Kidney (tissue), 14 donors: ENCODE data around the gene NFYC. TPM values are rescaled to one million over a fixed set of nuclear protein-coding genes. Genes with fewer than 3 reads are reported as not detected.

ENCODE experiments used
- DNase-seq, 5 donors: peaks; one replicate each; pipeline ENCODE4 v3.0.0-alpha.2; 2013 to 2020
- FAIRE-seq: peaks from 2 replicates; lab custom pipeline; 2012; peaks lifted over from hg19 to GRCh38; lab: Jason Lieb, UNC
- H3K27ac ChIP-seq, 2 donors: one replicate each; pipeline ENCODE4 v1.7.0; 2013; ENCODE audit warnings: low read depth in 2 of 2, low read length in 2 of 2, inconsistent platforms in 1 of 2
- H3K27me3 ChIP-seq: one replicate; pipeline ENCODE4 v1.7.1; 2013; ENCODE audit warnings: low read length, inconsistent platforms; ENCODE audit not compliant: control insufficient read depth, insufficient read depth
- H3K36me3 ChIP-seq, 3 donors: one replicate each; pipeline versions ENCODE4 v1.7.0 to v1.7.1; 2013; ENCODE audit warnings: low read length in 3 of 3, control low read depth in 1 of 3, inconsistent platforms in 1 of 3; ENCODE audit not compliant: insufficient read depth in 3 of 3, control insufficient read depth in 2 of 3
- H3K4me1 ChIP-seq, 3 donors: one replicate each; pipeline versions ENCODE4 v1.7.0 to v1.7.1; 2013; ENCODE audit warnings: low read length in 3 of 3, inconsistent platforms in 1 of 3, low read depth in 1 of 3; ENCODE audit not compliant: control insufficient read depth in 2 of 3, insufficient read depth in 2 of 3
- H3K4me3 ChIP-seq, 3 donors: one replicate each; pipeline versions ENCODE4 v1.7.0 to v1.8.1; 2013; ENCODE audit warnings: low read length in 3 of 3, control low read depth in 1 of 3, inconsistent platforms in 1 of 3
- H3K9ac ChIP-seq, 3 donors: one replicate each; pipeline versions ENCODE4 v1.7.0 to v1.7.1; 2013; ENCODE audit warnings: low read length in 3 of 3, control low read depth in 1 of 3, inconsistent platforms in 1 of 3
- H3K9me3 ChIP-seq, 3 donors: one replicate each; pipeline versions ENCODE4 v1.7.0 to v1.7.1; 2013; ENCODE audit warnings: low read length in 3 of 3, control low read depth in 1 of 3, inconsistent platforms in 1 of 3; ENCODE audit not compliant: control insufficient read depth in 2 of 3, insufficient read depth in 1 of 3
- intact Hi-C: fragments of 100-400 bp; cut with DNase I; formaldehyde crosslinking; loops from one replicate; pipeline ENCODE4 v1.11.1; 2022
- polyA plus RNA-seq: library from polyadenylated mRNA; stranded (reverse); fragments of 350-450 nt; fragmentation: Illumina TruSeq; extraction: RNeasy Lipid Tissue Mini Kit (QIAGEN cat#74804); gene quantifications from one replicate; pipeline ENCODE4 v1.2.3, GENCODE V29; 2014; ENCODE audit warnings: low read depth, low replicate concordance; ENCODE audit not compliant: insufficient read depth
- total RNA-seq: library from RNA; stranded (reverse); fragmentation: NEBNext Ultra II Directional; extraction: Animal tissue kit (Norgen Biotek cat#: 25700); gene quantifications from one replicate; pipeline ENCODE4 v1.2.1, GENCODE V29; 2021
- TF ChIP-seq, protein P1 (sequence below): IDR thresholded peaks from 3 replicates; pipeline ENCODE4 v1.5.1; 2012; ENCODE audit warnings: mild to moderate bottlenecking, moderate library complexity, borderline replicate concordance; ENCODE audit not compliant: insufficient read depth; ENCODE audit errors: extremely low read depth
- donor health status: control.
- donor health status: control.
- donor health status: control.
- donor health status: control.
- donor health status: control.
- donor health status: DM: yes; HTN: yes; CAD: no.
- donor health status: Normal renal cell carcinoma (clear cell type).

Gene NFYC
- total and polyA plus RNA-seq, 2 donors from 2014 or later: 52.1 to 69.3 TPM

DNA sequence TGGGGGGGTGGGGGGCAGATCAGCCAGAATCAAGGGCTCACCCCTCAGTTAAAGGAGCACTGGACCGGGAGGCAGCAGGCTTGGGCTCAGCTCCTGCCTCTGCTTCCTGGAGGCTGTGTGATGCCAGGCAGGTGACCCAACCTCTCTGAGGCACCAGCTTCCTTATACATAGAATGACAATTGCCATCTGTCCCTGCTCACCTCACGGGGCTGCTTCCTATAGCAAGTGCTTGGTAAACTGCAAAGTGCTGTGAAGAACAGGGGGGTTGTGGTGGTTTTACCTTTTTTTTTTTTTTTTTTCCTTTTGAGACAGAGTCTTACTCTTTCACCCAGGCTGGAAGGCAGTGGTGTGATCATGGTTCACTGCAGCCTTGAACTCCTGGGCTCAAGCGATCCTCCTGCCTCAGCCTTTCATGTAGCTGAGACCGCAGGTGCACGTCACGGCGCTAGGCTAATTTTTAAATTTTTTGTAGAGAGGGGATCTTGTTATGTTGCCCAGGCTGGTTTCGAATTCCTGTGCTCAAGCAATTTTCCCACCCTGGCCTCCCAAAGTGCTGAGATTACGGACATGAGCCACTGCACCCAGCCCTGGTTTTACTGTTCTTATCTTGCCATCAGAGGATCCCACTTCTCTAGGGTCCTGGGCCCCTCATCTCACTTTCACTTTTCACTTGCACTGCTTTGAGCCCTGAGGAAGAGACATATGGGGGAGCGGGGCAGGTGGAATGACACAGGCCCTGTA, 103.6 kb downstream of the NFYC start:
- Histone ChIP-seq H3K36me3 (no peaks in the 10 kb centered on the region), H3K27ac (no peak overlapping the region), H3K4me3 (no peak overlapping the region), H3K4me1 (peaks cover 0 to 7% (median 0%) of the 10 kb centered on the region in 3 donors), H3K9ac (no peak overlapping the region), H3K9me3 (no peaks in the 10 kb centered on the region), H3K27me3 (no peaks in the 10 kb centered on the region)
- intact Hi-C loops: no loop called here
- DNase-seq: peak in 3 of 5 donors; percentile 52 to 63 (median 61)
- TF ChIP-seq, protein P1, sequence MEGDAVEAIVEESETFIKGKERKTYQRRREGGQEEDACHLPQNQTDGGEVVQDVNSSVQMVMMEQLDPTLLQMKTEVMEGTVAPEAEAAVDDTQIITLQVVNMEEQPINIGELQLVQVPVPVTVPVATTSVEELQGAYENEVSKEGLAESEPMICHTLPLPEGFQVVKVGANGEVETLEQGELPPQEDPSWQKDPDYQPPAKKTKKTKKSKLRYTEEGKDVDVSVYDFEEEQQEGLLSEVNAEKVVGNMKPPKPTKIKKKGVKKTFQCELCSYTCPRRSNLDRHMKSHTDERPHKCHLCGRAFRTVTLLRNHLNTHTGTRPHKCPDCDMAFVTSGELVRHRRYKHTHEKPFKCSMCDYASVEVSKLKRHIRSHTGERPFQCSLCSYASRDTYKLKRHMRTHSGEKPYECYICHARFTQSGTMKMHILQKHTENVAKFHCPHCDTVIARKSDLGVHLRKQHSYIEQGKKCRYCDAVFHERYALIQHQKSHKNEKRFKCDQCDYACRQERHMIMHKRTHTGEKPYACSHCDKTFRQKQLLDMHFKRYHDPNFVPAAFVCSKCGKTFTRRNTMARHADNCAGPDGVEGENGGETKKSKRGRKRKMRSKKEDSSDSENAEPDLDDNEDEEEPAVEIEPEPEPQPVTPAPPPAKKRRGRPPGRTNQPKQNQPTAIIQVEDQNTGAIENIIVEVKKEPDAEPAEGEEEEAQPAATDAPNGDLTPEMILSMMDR: no peak
- FAIRE-seq: no peak

DNA sequence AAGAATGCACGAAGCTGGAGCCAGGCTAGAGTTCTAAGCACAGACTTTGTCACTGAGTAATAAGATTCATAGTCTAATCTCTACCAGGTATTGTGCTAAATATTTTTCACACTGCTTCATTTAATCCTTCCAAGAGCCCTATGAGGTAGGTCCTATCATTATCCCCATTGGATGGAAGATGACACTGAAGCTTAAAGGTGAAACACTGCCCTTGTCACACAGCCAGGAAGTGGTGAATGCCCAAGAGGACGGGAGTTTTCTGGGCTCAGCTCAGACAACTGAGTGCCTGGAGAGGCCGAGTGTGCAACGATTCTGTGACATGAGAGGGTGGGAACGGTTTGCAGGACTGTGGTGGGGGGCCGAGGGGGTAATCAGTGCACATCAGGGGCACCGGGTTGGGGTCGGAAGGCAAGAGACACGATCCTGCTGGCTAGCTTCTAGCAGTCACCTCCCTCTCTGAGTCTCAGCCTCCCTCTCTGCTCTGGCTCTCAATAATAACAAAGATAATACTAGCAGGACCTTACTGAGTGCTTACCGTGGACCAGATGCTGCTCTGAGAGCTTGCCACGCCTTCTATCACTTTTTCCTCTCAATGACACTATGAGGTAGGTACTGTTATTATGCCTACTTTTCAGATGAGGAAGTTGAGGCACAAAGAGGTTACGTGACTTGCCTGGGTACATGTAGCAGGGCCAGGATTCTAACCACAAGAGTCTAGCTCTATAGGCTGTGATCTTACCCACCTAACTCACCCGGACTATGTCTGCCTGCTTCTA, 104.5 kb downstream of the NFYC start:
- intact Hi-C loops: no loop called here
- DNase-seq (no peak), FAIRE-seq (no peak)
- H3K4me1 ChIP-seq: peaks cover 0 to 7% (median 0%) of the 10 kb centered on the region in 3 donors
- H3K27ac ChIP-seq: no peak overlapping the region
- no peaks in the 10 kb centered on the region for H3K9me3 ChIP-seq
- TF ChIP-seq, protein P1: no peak
- no peaks in the 10 kb centered on the region for H3K27me3 ChIP-seq
- H3K9ac ChIP-seq: no peak overlapping the region
- H3K36me3 ChIP-seq: no peaks in the 10 kb centered on the region
- H3K4me3 ChIP-seq: no peak overlapping the region

DNA sequence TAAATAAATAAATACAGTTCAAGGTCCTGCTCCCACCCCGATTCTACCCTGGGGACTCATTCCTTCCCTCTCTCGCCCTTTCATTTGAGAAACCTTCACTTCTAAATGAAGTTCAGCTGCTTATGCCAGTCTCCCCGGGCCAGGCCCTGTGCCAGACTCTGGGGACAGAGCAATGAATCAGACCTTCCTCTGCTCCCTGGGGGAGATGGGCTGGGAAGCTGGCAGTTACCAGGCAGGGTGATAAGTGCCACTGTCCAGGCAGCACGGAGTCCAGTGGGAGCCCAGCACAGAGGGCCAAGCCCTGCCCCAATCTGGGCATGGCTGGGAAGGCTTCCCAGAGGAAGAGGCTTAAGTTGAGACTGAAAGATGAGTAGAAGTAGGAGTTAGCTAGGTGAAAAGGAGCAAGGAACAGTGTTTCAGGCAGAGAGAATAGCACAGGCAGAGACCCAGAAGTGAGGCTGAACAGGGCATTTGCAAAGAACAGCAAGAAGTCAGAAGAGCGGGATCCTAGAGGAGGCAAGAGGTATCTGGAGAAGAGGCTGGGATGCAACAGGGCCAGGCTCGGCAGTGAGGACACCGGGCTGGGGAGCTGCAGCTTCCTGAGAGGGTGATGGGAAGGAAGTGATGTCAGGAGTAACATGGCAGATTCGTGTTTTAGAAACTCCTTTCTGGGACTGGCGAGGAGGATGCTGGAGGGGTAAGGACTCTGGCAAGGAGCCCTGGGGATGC, 105.6 kb downstream of the NFYC start:
- no peak overlapping the region for H3K9ac ChIP-seq
- intact Hi-C loops: no loop called here
- no peaks in the 10 kb centered on the region for H3K36me3 ChIP-seq
- no peaks in the 10 kb centered on the region for H3K9me3 ChIP-seq
- no peak overlapping the region for H3K4me3 ChIP-seq
- FAIRE-seq (no peak), DNase-seq (no peak)
- H3K27me3 ChIP-seq: no peaks in the 10 kb centered on the region
- TF ChIP-seq, protein P1: no peak
- no peak overlapping the region for H3K27ac ChIP-seq
- peaks cover 0 to 13% (median 3%) of the 10 kb centered on the region in 3 donors for H3K4me1 ChIP-seq
